Osteocyte (in vitro differentiated cells): ENCODE results near the gene CACNA1C. TPM values are rescaled to one million over a fixed set of nuclear protein-coding genes. Genes with fewer than 3 reads are reported as not detected.

Experiments
- DNase-seq: peaks from one replicate; pipeline ENCODE4 v3.0.0; 2021; ENCODE audit warnings: mixed read lengths; ENCODE audit not compliant: unreplicated experiment; ENCODE audit errors: extremely low spot score
- H3K27ac Mint-ChIP-seq: one replicate; pipeline ENCODE4 v1.8.0; 2021; ENCODE audit warnings: mild to moderate bottlenecking, mixed read lengths; ENCODE audit not compliant: unreplicated experiment
- H3K27me3 Mint-ChIP-seq: one replicate; pipeline ENCODE4 v1.8.0; 2021; ENCODE audit warnings: mixed read lengths; ENCODE audit not compliant: unreplicated experiment
- H3K36me3 Mint-ChIP-seq: one replicate; pipeline ENCODE4 v1.8.0; 2021; ENCODE audit warnings: mixed read lengths; ENCODE audit not compliant: unreplicated experiment
- H3K4me1 Mint-ChIP-seq: one replicate; pipeline ENCODE4 v1.8.0; 2021; ENCODE audit warnings: mixed read lengths; ENCODE audit not compliant: unreplicated experiment
- H3K4me3 Mint-ChIP-seq: one replicate; pipeline ENCODE4 v1.8.0; 2021; ENCODE audit warnings: mild to moderate bottlenecking, moderate library complexity, mixed read lengths; ENCODE audit not compliant: unreplicated experiment
- H3K9me3 Mint-ChIP-seq: one replicate; pipeline ENCODE4 v1.8.0; 2021; ENCODE audit warnings: mixed read lengths; ENCODE audit not compliant: unreplicated experiment
- CTCF ChIP-seq: fragments of 200-600 bp; sonication (generic); IDR thresholded peaks from 2 replicates; pipeline ENCODE4 v1.5.0; 2021; ENCODE audit warnings: antibody characterized with exemption, mild to moderate bottlenecking, moderate library complexity
- total RNA-seq: library from RNA; stranded (reverse); gene quantifications from 2 replicates; pipeline ENCODE4 v1.2.1, GENCODE V29; 2021

CACNA1C gene
- total RNA-seq, 1 donor from 2014 or later: 67.4 TPM

- H3K27ac Mint-ChIP-seq: peak overlapping the region; percentile 75
- no peak overlapping the region for H3K4me3 Mint-ChIP-seq
- TF ChIP-seq CTCF: no peak
- H3K27me3 Mint-ChIP-seq: no peaks in the 10 kb centered on the region
- peaks cover 52% of the 10 kb centered on the region for H3K4me1 Mint-ChIP-seq
- DNase-seq: no peak
- H3K9me3 Mint-ChIP-seq: no peaks in the 10 kb centered on the region
- peaks cover 10% of the 10 kb centered on the region for H3K36me3 Mint-ChIP-seq
These were observed 321.5 kb downstream of the CACNA1C start for GRCh38 chr12:2374092-2374906.

- Mint-ChIP-seq H3K4me3 (no peak overlapping the region), H3K4me1 (peaks cover 52% of the 10 kb centered on the region), H3K27ac (no peak overlapping the region), H3K27me3 (no peaks in the 10 kb centered on the region), H3K36me3 (peaks cover 10% of the 10 kb centered on the region), H3K9me3 (no peaks in the 10 kb centered on the region)
- DNase-seq: no peak
- TF ChIP-seq CTCF: no peak
These were observed 323.1 kb downstream of the CACNA1C start for GRCh38 chr12:2375871-2376270.

DNA sequence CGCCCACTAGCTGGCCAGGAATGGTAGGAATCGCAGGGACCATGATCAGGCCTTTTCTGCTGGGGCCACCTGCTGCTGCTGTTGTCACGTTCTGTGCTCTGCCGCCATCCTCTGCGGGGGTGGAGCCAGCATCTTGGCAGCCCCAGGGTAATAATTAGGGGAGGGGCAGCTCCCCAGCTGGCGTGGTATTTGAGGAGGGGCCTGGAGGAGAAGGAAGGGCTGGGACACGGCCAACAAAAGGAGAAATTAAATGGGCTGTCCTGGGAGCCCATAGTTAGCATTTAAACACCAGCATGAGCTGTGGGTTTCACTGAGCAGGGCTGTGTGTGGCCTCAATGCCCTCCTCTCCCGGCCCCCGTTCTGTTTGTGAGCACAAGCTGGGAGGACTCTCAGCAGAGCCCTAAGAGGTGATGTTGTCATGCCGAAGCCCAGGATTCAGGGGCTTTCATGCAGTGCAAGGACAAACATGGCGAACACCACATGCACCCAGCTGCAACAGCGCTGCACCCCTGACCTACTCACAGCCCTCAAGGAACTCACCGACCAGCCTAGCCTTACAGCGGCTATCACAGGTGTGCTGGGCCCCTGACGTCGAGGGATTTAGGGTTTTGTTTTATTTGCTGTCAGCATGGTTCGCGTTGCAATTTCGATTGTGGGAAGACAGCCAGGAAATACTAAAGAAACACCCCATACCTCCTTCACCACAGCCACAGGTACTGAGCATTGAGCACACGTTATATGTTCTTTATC lies 324.3 kb downstream of the CACNA1C start:
- no peaks in the 10 kb centered on the region for H3K9me3 Mint-ChIP-seq
- no peaks in the 10 kb centered on the region for H3K27me3 Mint-ChIP-seq
- no peak for DNase-seq
- no peak overlapping the region for H3K27ac Mint-ChIP-seq
- H3K4me3 Mint-ChIP-seq: no peak overlapping the region
- peaks cover 55% of the 10 kb centered on the region for H3K4me1 Mint-ChIP-seq
- TF ChIP-seq CTCF: no peak
- peaks cover 10% of the 10 kb centered on the region for H3K36me3 Mint-ChIP-seq

GRCh38 chr12:2378835-2379330 lies 326.1 kb downstream of the CACNA1C start:
- no peak for DNase-seq
- H3K4me3 Mint-ChIP-seq: no peak overlapping the region
- no peaks in the 10 kb centered on the region for H3K27me3 Mint-ChIP-seq
- H3K4me1 Mint-ChIP-seq: peaks cover 48% of the 10 kb centered on the region
- no peaks in the 10 kb centered on the region for H3K9me3 Mint-ChIP-seq
- TF ChIP-seq CTCF: no peak
- H3K36me3 Mint-ChIP-seq: peaks cover 10% of the 10 kb centered on the region
- H3K27ac Mint-ChIP-seq: no peak overlapping the region

DNA sequence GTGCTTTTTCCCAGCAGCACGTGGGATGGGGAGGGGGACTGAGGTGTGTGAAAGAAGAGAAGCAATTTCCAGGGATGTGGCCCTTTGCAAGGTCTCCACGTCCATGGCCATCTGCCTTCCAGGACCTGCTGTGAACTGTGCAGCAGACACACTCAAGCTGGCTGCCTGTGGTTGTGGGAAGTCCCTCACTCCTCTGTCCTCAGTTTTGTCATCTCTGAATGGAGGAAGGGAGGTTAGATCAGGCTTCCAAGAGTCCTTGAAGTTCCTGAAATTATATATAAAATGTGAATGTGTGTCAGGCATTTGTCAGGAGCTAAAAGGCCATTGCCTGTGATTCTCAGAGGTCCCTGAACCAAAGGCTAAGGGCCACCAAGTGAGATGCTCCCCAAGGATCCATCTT lies 328.2 kb downstream of the CACNA1C start:
- Mint-ChIP-seq H3K9me3 (no peaks in the 10 kb centered on the region), H3K4me3 (no peak overlapping the region), H3K4me1 (peaks cover 46% of the 10 kb centered on the region), H3K27ac (no peak overlapping the region), H3K36me3 (peaks cover 6% of the 10 kb centered on the region), H3K27me3 (no peaks in the 10 kb centered on the region)
- DNase-seq: no peak
- TF ChIP-seq CTCF: no peak
